HG03457 (cell line): Measurements from ENCODE around the gene TMCO2.
A peak's percentile ranks its signal among the peaks of the same experiment; 100 is the strongest.

Source experiments
- ATAC-seq: cut with Tn5 transposase; IDR thresholded peaks from one replicate; pipeline ENCODE4 v1.9.1; 2021; ENCODE audit warnings: moderate number of reproducible peaks; ENCODE audit not compliant: unreplicated experiment

TMCO2 gene

GRCh38 chr1:40257313-40257687 lies 9.6 kb downstream of the TMCO2 start:
- no peak for ATAC-seq

- peak; percentile 76 for ATAC-seq
These were observed 10.1 kb downstream of the TMCO2 start, which contains the start of gene ZMPSTE24 for GRCh38 chr1:40257688-40258444. Gene ZMPSTE24 (plus strand): TSS chr1:40258236. CDS start chr1:40258272, 36 bp downstream.

DNA sequence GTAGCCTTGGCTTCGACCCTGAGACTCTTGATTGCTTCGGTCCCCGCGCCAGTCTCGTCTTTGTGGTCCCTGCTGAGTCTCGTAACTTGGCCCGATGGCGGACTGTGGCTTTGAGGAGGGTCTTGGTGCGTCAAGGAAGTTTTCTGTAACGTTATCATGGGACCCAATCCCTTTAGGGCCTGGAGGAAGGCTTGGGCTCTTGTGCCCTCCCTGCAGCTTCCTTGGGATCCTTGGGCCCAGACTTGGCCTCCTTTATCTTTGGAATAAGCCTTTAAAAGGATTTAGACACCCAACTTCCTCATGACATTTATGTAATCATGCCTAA lies 10.7 kb downstream of the TMCO2 start:
- peak; percentile 2 for ATAC-seq

GRCh38 chr1:40264354-40264781 lies 16.6 kb downstream of the TMCO2 start:
- no peak for ATAC-seq

GRCh38 chr1:40265298-40265697 lies 17.6 kb downstream of the TMCO2 start:
- ATAC-seq = no peak

GRCh38 chr1:40265919-40266318 lies 18.2 kb downstream of the TMCO2 start:
- ATAC-seq = no peak

DNA sequence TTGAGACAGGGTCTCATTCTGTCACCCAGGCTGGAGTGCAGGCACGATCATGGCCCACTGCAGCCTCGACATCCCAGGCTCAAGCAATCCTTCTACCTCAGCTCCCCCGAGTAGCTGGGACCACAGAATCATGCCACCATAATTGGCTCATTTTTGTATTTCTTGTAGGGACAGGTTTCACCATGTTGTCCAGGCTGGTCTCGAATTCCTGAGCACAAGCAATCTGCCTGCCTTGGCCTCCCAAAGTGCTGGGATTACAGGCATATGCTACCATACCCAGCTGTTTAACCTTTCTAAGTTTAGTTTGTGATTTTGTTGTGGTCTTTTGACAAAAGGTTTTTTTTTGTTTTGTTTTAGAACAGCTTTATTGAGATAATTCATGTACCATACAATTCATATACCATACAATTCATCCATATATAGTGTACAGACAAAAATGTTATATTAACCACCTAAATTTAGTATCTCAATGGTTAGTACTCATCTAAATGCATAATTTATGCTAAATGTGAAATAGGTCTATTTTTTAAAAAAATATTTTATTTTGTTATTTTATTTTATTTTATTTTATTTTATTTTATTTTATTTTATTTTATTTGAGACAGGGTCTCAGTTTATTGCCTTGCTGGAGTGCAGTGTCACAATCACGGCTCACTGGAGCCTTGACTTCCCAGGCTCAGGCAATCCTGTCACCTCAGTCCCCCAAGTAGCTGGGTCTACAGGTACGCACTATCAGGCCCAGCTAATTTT lies 19.2 kb downstream of the TMCO2 start:
- ATAC-seq = no peak

DNA sequence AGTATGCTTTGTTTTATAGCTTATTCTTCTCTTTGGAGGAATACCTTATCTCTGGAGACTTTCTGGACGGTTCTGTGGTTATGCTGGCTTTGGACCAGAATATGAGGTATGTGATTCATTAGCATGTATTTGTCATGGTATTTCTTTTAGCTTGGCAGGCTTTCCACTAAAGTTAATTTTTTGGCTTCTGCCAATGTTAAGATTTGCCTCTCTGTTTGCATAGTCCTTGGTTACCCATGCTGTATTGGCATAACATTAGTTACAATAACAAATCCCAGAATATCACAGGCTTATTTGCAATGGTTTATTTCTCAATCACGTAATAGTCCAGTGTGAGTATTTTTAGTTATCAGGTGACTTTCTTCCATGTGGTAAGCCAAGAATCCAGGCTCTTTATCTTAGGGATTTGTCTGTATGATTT lies 20.0 kb downstream of the TMCO2 start:
- ATAC-seq = no peak

GRCh38 chr1:40268211-40268610 lies 20.5 kb downstream of the TMCO2 start:
- ATAC-seq = no peak

DNA sequence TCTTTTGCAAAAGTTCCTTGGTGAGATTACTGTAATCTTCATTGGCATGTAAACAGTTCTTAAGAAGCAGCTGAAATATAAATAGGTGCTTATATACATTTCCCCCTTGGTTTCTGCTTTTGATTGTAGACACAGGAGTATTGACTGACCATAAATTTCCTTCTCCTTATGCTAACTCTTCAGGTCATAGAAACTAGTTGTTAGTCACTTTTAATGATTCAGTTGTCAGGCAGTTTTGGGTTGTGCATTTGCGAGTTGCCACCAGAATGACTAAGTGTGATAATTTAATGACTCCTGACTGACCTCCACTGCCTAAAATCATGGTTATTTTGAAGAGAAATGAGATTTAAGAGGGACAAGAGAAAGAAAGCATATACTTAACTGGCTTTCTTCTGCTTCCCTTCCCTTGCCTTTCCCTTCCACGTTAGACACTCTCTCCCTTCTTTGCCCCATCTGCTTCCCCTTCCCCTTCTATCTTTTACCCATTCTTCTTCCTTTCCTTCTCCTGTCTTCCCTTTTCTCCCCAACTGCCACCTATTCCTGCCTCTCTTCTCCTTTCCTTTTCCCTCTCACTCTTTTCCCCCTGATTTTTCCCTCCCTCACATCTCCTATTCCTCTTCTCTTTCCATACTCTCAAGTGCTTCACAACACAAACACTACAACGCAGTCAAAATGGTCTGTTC lies 22.6 kb downstream of the TMCO2 start:
- ATAC-seq = no peak

DNA sequence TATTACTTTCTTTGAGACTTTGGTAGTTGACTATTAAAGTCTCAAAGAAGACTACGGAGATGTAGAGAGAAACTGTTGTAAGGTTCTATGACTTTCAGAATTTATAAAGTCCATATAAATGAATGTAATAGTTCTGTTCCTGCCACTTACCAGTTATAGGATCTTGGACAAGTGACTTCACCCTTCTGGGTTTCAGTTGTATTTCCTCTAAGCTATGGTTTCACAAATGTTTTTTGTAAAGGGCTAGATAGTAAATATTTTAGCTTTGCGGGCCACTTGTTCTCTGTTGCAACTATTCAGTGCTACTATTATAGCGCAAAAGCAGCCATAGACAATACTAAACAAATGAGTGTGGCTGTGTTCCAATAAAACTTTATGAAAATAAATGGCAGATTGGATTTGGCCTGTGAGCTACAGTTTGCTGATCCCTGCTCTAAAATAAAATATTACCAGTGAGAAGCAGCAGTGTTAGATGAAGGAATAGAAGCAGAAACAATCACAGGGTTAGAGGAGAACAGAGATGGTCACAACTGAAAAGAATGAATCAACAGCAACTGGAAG lies 25.0 kb downstream of the TMCO2 start:
- ATAC-seq = no peak

DNA sequence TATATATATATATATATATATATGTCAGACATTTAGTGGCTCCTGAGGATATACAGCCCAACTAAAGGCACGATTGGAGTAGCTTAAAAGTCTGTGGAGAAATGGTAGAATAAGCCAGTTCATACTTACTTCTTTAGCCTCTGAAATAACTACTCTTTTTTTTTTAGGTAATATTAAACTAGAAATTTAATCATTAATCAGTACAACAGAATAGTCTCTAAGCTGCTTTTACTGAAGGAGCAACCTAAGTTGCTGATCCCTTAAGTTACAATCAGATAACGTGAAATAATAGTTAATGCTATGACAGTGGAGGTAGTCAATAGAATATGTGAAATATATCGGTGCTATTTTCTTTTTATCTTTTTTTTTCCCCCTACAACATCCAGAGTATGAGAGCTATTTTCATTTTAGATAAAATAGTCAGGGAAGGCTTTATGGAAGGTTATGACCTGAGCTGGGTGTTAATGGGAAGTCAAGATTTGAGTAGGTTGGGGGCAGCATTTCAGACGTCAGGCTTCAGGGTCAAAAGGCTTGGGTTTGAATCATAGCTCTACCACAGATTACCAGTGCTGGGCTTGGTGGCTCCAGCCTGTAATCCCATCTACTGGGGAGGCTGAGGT lies 25.9 kb downstream of the TMCO2 start:
- ATAC-seq = no peak

DNA sequence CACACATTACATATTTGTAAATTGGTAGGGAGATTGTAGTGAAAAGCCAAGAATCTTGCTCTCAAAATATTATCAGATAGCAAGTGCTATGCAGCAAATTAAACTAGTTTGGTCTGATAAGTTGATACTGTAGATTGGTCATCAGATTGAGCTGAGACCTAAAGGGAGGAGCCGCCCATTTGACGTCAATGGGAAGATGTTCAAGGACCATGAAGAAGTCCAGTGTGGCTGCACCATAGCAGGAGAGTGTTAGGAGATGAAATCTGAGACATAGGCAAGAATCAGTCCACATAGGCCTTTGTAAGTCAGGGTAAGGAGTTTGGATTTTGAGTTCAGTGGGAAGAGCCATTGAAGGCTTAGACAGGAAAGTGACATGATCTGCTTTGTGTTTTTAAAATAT lies 26.6 kb downstream of the TMCO2 start:
- no peak for ATAC-seq

GRCh38 chr1:40276122-40276521 lies 28.4 kb downstream of the TMCO2 start:
- no peak for ATAC-seq

- ATAC-seq = no peak
These were observed 34.1 kb downstream of the TMCO2 start for GRCh38 chr1:40281853-40282252.

- no peak for ATAC-seq
These were observed 43.6 kb downstream of the TMCO2 start for GRCh38 chr1:40291293-40291692.

DNA sequence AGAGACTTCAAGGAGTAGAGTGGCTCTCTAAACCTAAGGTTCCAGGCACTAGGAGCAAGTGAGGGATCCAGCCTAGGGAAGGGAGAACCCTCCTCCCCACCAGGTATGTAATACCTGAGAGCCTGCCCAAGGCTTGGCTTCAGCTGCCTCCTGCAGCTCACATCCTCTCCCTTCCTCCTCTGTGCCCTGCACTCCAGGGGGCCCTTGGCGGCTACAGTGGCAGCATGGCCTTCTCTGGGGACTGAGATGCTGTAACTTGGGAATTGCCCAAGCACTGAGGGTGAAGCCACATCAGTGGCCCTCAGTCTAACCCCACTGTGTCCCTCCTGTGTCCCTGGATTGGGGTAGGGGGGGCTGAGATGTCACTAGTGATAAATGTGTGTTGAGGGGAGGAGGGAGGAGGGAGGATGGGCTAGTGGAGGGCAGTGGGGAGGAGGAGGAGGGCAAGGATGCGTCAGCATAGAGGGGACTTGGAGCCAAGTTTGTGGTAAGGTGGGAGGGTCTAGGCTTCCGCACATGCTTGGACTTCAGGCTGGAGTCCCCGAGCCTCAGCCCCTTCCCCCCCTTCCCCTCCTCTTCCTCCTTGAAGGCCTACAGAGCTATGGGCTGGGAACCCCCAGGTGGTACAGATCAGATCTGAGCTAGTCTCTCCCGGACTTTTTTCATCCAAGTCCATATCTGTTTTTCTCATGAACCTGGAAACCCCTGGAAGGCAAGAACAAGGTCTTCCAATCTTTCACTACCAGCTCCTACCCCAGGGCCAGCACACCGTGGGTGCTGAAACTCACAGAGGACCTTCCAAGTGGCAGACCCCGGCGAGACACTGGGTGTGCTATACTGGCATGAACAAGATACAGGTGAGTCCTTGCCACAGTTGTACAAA lies 51.9 kb downstream of the TMCO2 start:
- no peak for ATAC-seq

GRCh38 chr1:40300249-40300567 lies 52.5 kb downstream of the TMCO2 start:
- ATAC-seq = no peak

DNA sequence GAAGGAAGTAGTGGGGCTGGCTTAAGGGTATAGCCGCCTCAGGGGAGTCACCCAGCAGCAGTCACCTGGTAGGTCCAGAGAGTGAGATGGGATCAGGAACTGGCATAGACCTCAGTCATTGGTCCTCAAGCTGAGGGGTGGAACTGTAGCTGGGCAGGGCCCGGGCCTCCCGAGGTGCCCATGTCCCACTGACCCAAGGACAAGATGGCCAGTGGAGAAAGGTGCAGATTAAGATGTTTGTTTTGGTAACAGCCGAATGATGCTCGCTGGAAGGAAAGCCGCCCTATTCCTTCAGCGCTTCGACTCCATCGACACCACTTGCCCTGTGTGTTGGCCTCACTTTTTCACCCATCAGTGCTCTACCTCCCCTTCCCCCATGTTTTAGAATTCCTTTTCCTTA lies 52.9 kb downstream of the TMCO2 start:
- no peak for ATAC-seq

DNA sequence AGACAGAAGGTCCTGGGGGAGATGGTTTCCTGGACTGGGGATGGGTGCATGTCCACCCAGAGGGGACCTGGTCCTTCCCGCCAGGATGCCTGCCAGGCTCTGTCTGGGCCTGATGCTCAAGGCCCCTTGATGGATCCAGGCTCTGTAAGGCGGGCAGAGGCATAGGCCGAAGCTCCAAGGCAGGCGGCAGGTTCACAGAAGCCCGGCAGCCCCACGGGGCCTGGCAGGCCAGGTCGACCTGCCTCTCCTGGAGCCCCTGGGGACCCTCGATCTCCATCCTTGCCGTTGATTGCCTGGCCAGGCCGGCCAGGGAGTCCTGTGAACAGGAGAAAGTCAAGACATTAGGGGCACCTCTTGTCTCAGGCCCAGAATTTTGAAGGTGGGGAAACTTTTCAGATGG lies 53.3 kb downstream of the TMCO2 start:
- ATAC-seq = no peak
